Mucosa of descending colon (tissue), 3 donors: ENCODE data around the gene USP5. TPM values are rescaled to one million over a fixed set of nuclear protein-coding genes. Genes with fewer than 3 reads are reported as not detected.

Source experiments
- ATAC-seq: fragments of 200-7000 bp; cut with Tn5 transposase; one replicate; pipeline ENCODE4 v1.9.1; 2020; ENCODE audit warnings: mild to moderate bottlenecking, moderate library complexity
- DNase-seq, 3 donors: peaks; one replicate each; pipeline ENCODE4 v3.0.0-alpha.2; 2020
- H3K36me3 ChIP-seq: fragments of 200-600 bp; one replicate; pipeline ENCODE4 v1.8.0; 2021; ENCODE audit warnings: low read depth, mild to moderate bottlenecking
- H3K4me1 ChIP-seq: fragments of 200-600 bp; one replicate; pipeline ENCODE4 v1.8.0; 2021; ENCODE audit warnings: low read depth, mild to moderate bottlenecking
- H3K4me3 ChIP-seq: fragments of 200-600 bp; one replicate; pipeline ENCODE4 v1.8.0; 2021; ENCODE audit warnings: mild to moderate bottlenecking
- H3K9me3 ChIP-seq: fragments of 200-600 bp; one replicate; pipeline ENCODE4 v1.8.0; 2021; ENCODE audit warnings: mild to moderate bottlenecking
- CTCF ChIP-seq: fragments of 200-600 bp; IDR thresholded peaks from one replicate; pipeline ENCODE4 v1.8.0; 2022; ENCODE audit warnings: antibody characterized with exemption, mild to moderate bottlenecking
- intact Hi-C, 2 donors: fragments of 100-400 bp; cut with DNase I in 1 of 2; cut with micrococcal nuclease in 1 of 2; formaldehyde crosslinking; loops; one replicate each; pipeline versions ENCODE4 v1.11.0 to v1.11.1; 2022; cut with DNase I, micrococcal nuclease
- total RNA-seq, 3 donors: library from RNA; stranded (reverse); fragmentation: NEBNext Ultra II Directional in 2 of 3; extraction: Animal tissue kit (Norgen Biotek cat#: 25700) in 2 of 3; gene quantifications; one replicate each; pipeline versions ENCODE4 v1.2.1 to v1.2.4, GENCODE V29; 2021 to 2023
- donor health status: DM: no; HTN: no; CAD: no; lungs with moderate emphysema.
- donor health status: DM: no; HTN: no; CAD: no.
- donor health status: DM: no; HTN: yes; CAD: no.

USP5 gene
- total RNA-seq, 3 donors from 2014 or later, result 65.9 to 80.7 (median 79.7) TPM

GRCh38 chr12:6849427-6849826 lies 2.5 kb upstream of the USP5 start:
- ATAC-seq, result no peak
- no peak for TF ChIP-seq CTCF
- H3K4me1 ChIP-seq, result peaks cover 19% of the 10 kb centered on the region
- no peaks in the 10 kb centered on the region for H3K9me3 ChIP-seq
- intact Hi-C loops, result no loop called here
- H3K4me3 ChIP-seq, result no peak overlapping the region
- H3K36me3 ChIP-seq, result no peaks in the 10 kb centered on the region
- no peak for DNase-seq

GRCh38 chr12:6849976-6850560 lies 1.9 kb upstream of the USP5 start:
- DNase-seq, result peak in 1 of 3 donors; percentile 31
- H3K4me1 ChIP-seq, result peaks cover 19% of the 10 kb centered on the region
- no peaks in the 10 kb centered on the region for H3K9me3 ChIP-seq
- no peak for ATAC-seq
- TF ChIP-seq CTCF, result no peak
- no peaks in the 10 kb centered on the region for H3K36me3 ChIP-seq
- intact Hi-C loops, result no loop called here
- H3K4me3 ChIP-seq, result no peak overlapping the region

GRCh38 chr12:6850796-6851152 lies 1.2 kb upstream of the USP5 start:
- DNase-seq (peak in 2 of 3 donors; percentile 71 to 81), ATAC-seq (peak; percentile 4)
- Histone ChIP-seq H3K4me3 (peak overlapping the region; percentile 33), H3K4me1 (peaks cover 19% of the 10 kb centered on the region), H3K36me3 (no peaks in the 10 kb centered on the region), H3K9me3 (no peaks in the 10 kb centered on the region)
- TF ChIP-seq CTCF, result no peak
- intact Hi-C loops, result no loop called here

- Histone ChIP-seq H3K9me3 (no peaks in the 10 kb centered on the region), H3K4me1 (peaks cover 19% of the 10 kb centered on the region), H3K4me3 (peak within 1 kb of the TSS; percentile 33), H3K36me3 (no peaks in the 10 kb centered on the region)
- no peak for TF ChIP-seq CTCF
- DNase-seq (peak; percentile 93 to 97 (median 96)), ATAC-seq (peak; percentile 78)
- intact Hi-C loops, result no loop called here
Observed at GRCh38 chr12:6851153-6851920, 613 bp upstream of the USP5 start, which contains the start of gene CDCA3. TSS of gene CDCA3 (minus strand) at chr12:6851286. CDS start at chr12:6850952, 334 bp downstream.

DNA sequence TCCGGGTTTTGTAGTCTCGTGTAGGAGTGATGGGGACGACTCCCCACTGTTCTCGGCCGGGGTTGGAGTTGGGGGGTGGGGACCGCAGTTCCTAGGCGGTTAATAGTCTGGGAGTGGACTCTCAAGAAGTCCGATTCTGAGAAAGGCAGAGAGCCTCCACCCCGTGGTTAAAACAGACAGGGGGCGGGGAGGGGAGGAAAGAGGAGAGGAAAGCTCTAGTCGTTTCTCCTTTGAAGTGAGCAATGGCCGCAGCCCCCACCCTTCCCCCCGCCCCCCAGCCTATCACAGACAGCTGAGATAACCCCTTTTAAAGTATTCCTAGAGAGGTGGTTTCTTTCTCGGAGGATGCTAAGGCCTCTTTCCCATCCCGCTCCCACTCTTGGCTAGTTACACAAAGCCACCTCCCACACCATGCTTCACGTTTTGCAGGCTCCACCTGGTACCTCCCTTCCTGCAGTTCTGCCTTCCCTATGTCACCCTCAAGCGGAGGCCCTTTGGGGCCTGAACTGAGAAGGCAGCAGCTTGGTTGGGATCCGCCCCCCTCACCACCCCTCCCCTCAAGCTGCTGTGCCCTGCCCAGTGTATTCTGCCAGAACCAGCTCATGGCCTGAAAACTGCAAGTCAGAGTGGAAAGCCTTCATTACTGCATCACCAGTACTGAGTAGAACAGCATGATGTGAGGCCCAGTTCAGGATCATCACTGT lies 853 bp downstream of the USP5 start:
- no peak for TF ChIP-seq CTCF
- peak overlapping the region; percentile 33 for H3K4me3 ChIP-seq
- H3K9me3 ChIP-seq, result no peaks in the 10 kb centered on the region
- ATAC-seq (no peak), DNase-seq (peak in 2 of 3 donors; percentile 47 to 72)
- intact Hi-C loops, result no loop called here
- no peaks in the 10 kb centered on the region for H3K36me3 ChIP-seq
- peaks cover 19% of the 10 kb centered on the region for H3K4me1 ChIP-seq
